ENCODE data around the gene HES4. TPM values are rescaled to one million over a fixed set of nuclear protein-coding genes. Genes with fewer than 3 reads are reported as not detected.

Gene HES4
- total and polyA plus RNA-seq, 10 of the 15 experiments (the other 5 are each of a cell fraction or from before 2014, with no cell fraction given), result 0.44 to 1.7 (median 0.85) TPM; not detected in 5

DNA sequence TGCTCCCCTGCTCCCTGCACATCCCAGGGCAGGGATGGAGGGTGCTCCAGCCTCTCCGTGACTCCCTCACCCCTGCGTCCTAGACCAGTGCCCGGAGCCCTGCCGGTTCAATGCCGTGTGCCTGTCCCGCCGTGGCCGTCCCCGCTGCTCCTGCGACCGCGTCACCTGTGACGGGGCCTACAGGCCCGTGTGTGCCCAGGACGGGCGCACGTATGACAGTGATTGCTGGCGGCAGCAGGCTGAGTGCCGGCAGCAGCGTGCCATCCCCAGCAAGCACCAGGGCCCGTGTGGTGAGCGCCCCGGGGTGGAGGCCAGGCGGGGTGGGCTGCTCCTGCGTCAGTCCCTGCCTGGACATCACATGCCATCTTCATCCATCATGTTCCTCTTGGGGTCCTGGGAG, 42.0 kb upstream of the HES4 start:
- Histone ChIP-seq H4K20me1 (ENCODE audit: control insufficient read depth, insufficient read depth) (no peaks in the 10 kb centered on the region), H3K27me3 (replicated peaks in 1 of 2; ENCODE audit: control insufficient read depth in 2 of 2, insufficient read depth in 2 of 2, low read length in 1 of 2) (no peaks in the 10 kb centered on the region), H3K4me2 (ENCODE audit: control insufficient read depth, insufficient read depth) (no peak overlapping the region), H3K79me2 (ENCODE audit: control insufficient read depth, insufficient read depth, low read length) (no peaks in the 10 kb centered on the region), H3K4me1 (ENCODE audit: control insufficient read depth, insufficient read depth, low read length) (peaks cover 28% of the 10 kb centered on the region), H3K27ac (ENCODE audit: control insufficient read depth, insufficient read depth) (no peak overlapping the region), H3K36me3 (ENCODE audit: control insufficient read depth in 2 of 2, insufficient read depth in 2 of 2, low read length in 1 of 2) (peaks cover 0 to 17% of the 10 kb centered on the region in 2 experiments; a peak in 3 of 4 replicates), H3K4me3 (no peak overlapping the region), H3K9me3 (replicated peaks; ENCODE audit: control insufficient read depth, insufficient read depth, low read length) (no peaks in the 10 kb centered on the region), H3K9ac (ENCODE audit: control insufficient read depth, insufficient read depth, low read length) (no peak overlapping the region), H2AFZ (ENCODE audit: control insufficient read depth, low read depth, low read length) (no peak overlapping the region)
- CTCF ChIA-PET, result interaction anchor here (1.9 kb wide), 1 partner anchor 23 kb away, joined by 6 read pairs; no protein-coding TSS in a partner anchor
- RAD21 ChIA-PET (ENCODE audit: unreplicated experiment), result no interaction called here
- BruUV-seq (replicated peaks), result no TSS peak
- WGBS (ENCODE audit: insufficient coverage, insufficient replicate concordance, low lambda C conversion rate, missing lambda C conversion rate), result 85% methylated on average over 25 of the region's 25 CpGs
- TF ChIP-seq PAX5 (IDR thresholded peaks at IDR 0.05; ENCODE audit: borderline replicate concordance, low read depth, low read length), result no peak
- no peak for TF ChIP-seq CBFB (IDR thresholded peaks at IDR 0.05; ENCODE audit: low read depth)
- TF ChIP-seq BCLAF1 (IDR thresholded peaks at IDR 0.05), result no peak
- no peak for TF ChIP-seq MTA2 (IDR thresholded peaks at IDR 0.05; ENCODE audit: low read depth)
- TF ChIP-seq IKZF2 (IDR thresholded peaks at IDR 0.05), result no peak
- TF ChIP-seq, protein P1, sequence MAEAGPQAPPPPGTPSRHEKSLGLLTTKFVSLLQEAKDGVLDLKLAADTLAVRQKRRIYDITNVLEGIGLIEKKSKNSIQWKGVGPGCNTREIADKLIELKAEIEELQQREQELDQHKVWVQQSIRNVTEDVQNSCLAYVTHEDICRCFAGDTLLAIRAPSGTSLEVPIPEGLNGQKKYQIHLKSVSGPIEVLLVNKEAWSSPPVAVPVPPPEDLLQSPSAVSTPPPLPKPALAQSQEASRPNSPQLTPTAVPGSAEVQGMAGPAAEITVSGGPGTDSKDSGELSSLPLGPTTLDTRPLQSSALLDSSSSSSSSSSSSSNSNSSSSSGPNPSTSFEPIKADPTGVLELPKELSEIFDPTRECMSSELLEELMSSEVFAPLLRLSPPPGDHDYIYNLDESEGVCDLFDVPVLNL (IDR thresholded peaks at IDR 0.05; ENCODE audit: low read depth, low read length), result no peak
- TF ChIP-seq SPI1 (IDR thresholded peaks at IDR 0.05; ENCODE audit: borderline replicate concordance, insufficient read depth, low read depth, low read length), result no peak
- TF ChIP-seq, protein P2, sequence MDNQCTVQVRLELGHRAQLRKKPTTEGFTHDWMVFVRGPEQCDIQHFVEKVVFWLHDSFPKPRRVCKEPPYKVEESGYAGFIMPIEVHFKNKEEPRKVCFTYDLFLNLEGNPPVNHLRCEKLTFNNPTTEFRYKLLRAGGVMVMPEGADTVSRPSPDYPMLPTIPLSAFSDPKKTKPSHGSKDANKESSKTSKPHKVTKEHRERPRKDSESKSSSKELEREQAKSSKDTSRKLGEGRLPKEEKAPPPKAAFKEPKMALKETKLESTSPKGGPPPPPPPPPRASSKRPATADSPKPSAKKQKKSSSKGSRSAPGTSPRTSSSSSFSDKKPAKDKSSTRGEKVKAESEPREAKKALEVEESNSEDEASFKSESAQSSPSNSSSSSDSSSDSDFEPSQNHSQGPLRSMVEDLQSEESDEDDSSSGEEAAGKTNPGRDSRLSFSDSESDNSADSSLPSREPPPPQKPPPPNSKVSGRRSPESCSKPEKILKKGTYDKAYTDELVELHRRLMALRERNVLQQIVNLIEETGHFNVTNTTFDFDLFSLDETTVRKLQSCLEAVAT (IDR thresholded peaks at IDR 0.05), result no peak
- SMC1A ChIA-PET (ENCODE audit: uncharacterized antibody, unreplicated experiment), result no interaction called here
- no peak for DNase-seq (ENCODE audit: low read depth, low spot score)
- ATAC-seq, result no peak
- in situ Hi-C loops (cut with MboI) (no loop called here), intact Hi-C loops (cut with micrococcal nuclease; ENCODE audit: unreplicated experiment) (no loop called here)
- no peak for FAIRE-seq
- POLR2A ChIA-PET, result no interaction called here

Data from GM12878 (cell line).